A673 (cell line): ENCODE measurements around the gene ZNF3. TPM values are rescaled to one million over a fixed set of nuclear protein-coding genes. Genes with fewer than 3 reads are reported as not detected.

ENCODE experiments used
- BruUV-seq: library from RNA; stranded (reverse); fragments of 400-500 nt; replicated peaks from 2 replicates; lab custom pipeline; 2021; lab: Mats Ljungman, UMichigan
- CTCF ChIA-PET: fragments of 300-600 bp; sonication (Branson Sonifier 250); formaldehyde crosslinking; loops from one replicate; lab custom pipeline; 2022; ENCODE audit warnings: antibody characterized with exemption; lab: Charles Lee
- POLR2A ChIA-PET: fragments of 300-600 bp; sonication (Branson Sonifier 250); formaldehyde crosslinking; loops from one replicate; lab custom pipeline; 2022; ENCODE audit warnings: antibody characterized with exemption; ENCODE audit not compliant: low non-redundant PET; lab: Charles Lee
- DNase-seq: peaks from one replicate; pipeline ENCODE4 v3.0.0-alpha.2; 2015; ENCODE audit warnings: low spot score
- H3K27ac ChIP-seq: fragments of 200-600 bp; sonication (generic); 2 replicates; pipeline ENCODE4 v1.5.1; 2016; ENCODE audit warnings: mixed run types, low read depth, mild to moderate bottlenecking, mixed read lengths, antibody characterized with exemption, low read length; ENCODE audit not compliant: poor library complexity, severe bottlenecking
- H3K27me3 ChIP-seq: fragments of 200-600 bp; sonication (generic); replicated peaks from 2 replicates; pipeline ENCODE4 v1.6.1; 2017; ENCODE audit warnings: mixed run types, low read depth, mild to moderate bottlenecking, mixed read lengths, antibody characterized with exemption, low read length; ENCODE audit not compliant: insufficient read depth, poor library complexity
- H3K36me3 ChIP-seq: fragments of 200-600 bp; sonication (generic); 2 replicates; pipeline ENCODE4 v1.6.1; 2016; ENCODE audit warnings: mixed run types, mild to moderate bottlenecking, mixed read lengths, antibody characterized with exemption, low read length; ENCODE audit not compliant: insufficient read depth, poor library complexity, severe bottlenecking
- H3K4me1 ChIP-seq: fragments of 200-600 bp; sonication (generic); 2 replicates; pipeline ENCODE4 v1.6.1; 2017; ENCODE audit warnings: mixed run types, mild to moderate bottlenecking, mixed read lengths, antibody characterized with exemption, low read length; ENCODE audit not compliant: insufficient read depth, poor library complexity, severe bottlenecking
- H3K4me3 ChIP-seq: fragments of 200-600 bp; sonication (generic); 2 replicates; pipeline ENCODE4 v1.5.1; 2016; ENCODE audit warnings: low read depth, mixed run types, mild to moderate bottlenecking, mixed read lengths, low read length; ENCODE audit not compliant: poor library complexity, severe bottlenecking
- H3K9me3 ChIP-seq: fragments of 200-600 bp; sonication (generic); 2 replicates; pipeline ENCODE4 v1.6.1; 2016; ENCODE audit warnings: mixed run types, low read depth, mild to moderate bottlenecking, mixed read lengths, antibody characterized with exemption, low read length; ENCODE audit not compliant: poor library complexity, severe bottlenecking
- CTCF ChIP-seq: fragments of 300-800, 200-600 bp; sonication (generic); conservative IDR thresholded peaks from 2 replicates; pipeline ENCODE4 v1.5.1; 2017; ENCODE audit warnings: low read depth, mild to moderate bottlenecking, antibody characterized with exemption, low read length, moderate library complexity, mixed read lengths
- EZH2 ChIP-seq: fragments of 200-600 bp; sonication (generic); IDR thresholded peaks from 2 replicates; pipeline ENCODE4 v1.6.1; 2017; ENCODE audit warnings: borderline replicate concordance, low read depth, mild to moderate bottlenecking, mixed read lengths, antibody characterized with exemption, low read length; ENCODE audit not compliant: poor library complexity, severe bottlenecking
- intact Hi-C: fragments of 100-400 bp; cut with micrococcal nuclease; formaldehyde crosslinking; loops from one replicate; pipeline ENCODE4 v1.10.0; 2022; ENCODE audit not compliant: unreplicated experiment
- total RNA-seq: library from RNA; stranded (reverse); gene quantifications from 2 replicates; pipeline ENCODE4 v1.2.3, GENCODE V29; 2021

ZNF3 gene
- total RNA-seq, 1 experiment from 2014 or later = 50.2 TPM

GRCh38 chr7:100049441-100050291, 31.9 kb downstream of the ZNF3 start, which contains the start of gene ZSCAN21:
Gene ZSCAN21, plus strand, starts transcription at chr7:100049774. Its CDS starts 7,233 bp downstream, at chr7:100057007.
- TF ChIP-seq CTCF (0 out of 2 replicates have a peak, but pooled peaks have one; percentile 30), EZH2 (no peak)
- ChIA-PET POLR2A (no interaction called here), CTCF (no interaction called here)

GRCh38 chr7:100048680-100049079, 32.8 kb downstream of the ZNF3 start:
- Histone ChIP-seq H3K27me3 (no peaks in the 10 kb centered on the region), H3K27ac (no peak overlapping the region), H3K36me3 (no peaks in the 10 kb centered on the region), H3K4me1 (peaks cover 9% of the 10 kb centered on the region), H3K4me3 (no peak overlapping the region), H3K9me3 (no peaks in the 10 kb centered on the region)
- BruUV-seq = no TSS peak
- ChIA-PET CTCF (no interaction called here), POLR2A (no interaction called here)
- intact Hi-C loops = loop anchor here (10.0 kb wide), 1 partner anchor 134 kb away; the partner anchor contains the start of gene TRIM4
- no peak for TF ChIP-seq CTCF
- TF ChIP-seq EZH2 = no peak
- DNase-seq = no peak

More at GRCh38 chr7:100049441-100050291, 31.9 kb downstream of the ZNF3 start, which contains the start of gene ZSCAN21:
- peaks cover 9% of the 10 kb centered on the region for H3K4me1 ChIP-seq
- H3K36me3 ChIP-seq = no peaks in the 10 kb centered on the region
- DNase-seq = peak; percentile 89
- peak within 1 kb of the TSS; percentile 89 for H3K4me3 ChIP-seq
- no peaks in the 10 kb centered on the region for H3K9me3 ChIP-seq
- intact Hi-C loops = loop anchor here (5.0 to 10.0 kb wide), 2 partner anchors 57 to 135 kb away; partner anchors contain the start of gene TRIM4
- H3K27me3 ChIP-seq = no peaks in the 10 kb centered on the region
- TSS peak; percentile 73 for BruUV-seq
- peak within 1 kb of the TSS; percentile 83 for H3K27ac ChIP-seq

GRCh38 chr7:100044718-100045117, 36.8 kb downstream of the ZNF3 start:
- H3K27me3 ChIP-seq = no peaks in the 10 kb centered on the region
- CTCF ChIA-PET = no interaction called here
- no peak for DNase-seq
- H3K27ac ChIP-seq = no peak overlapping the region
- POLR2A ChIA-PET = no interaction called here
- H3K4me3 ChIP-seq = no peak overlapping the region
- H3K9me3 ChIP-seq = no peaks in the 10 kb centered on the region
- intact Hi-C loops = loop anchor here (10.0 kb wide), 1 partner anchor 130 kb away; the partner anchor contains the start of gene TRIM4
- no peak for TF ChIP-seq CTCF
- TF ChIP-seq EZH2 = no peak
- BruUV-seq = no TSS peak
- no peaks in the 10 kb centered on the region for H3K36me3 ChIP-seq
- H3K4me1 ChIP-seq = peaks cover 3% of the 10 kb centered on the region
